A549 treated with RU486 at 1 μM for 4 hours (cell line): Measurements from ENCODE around the gene SNPH. TPM values are rescaled to one million over a fixed set of nuclear protein-coding genes. Genes with fewer than 3 reads are reported as not detected.

Experiments
- total RNA-seq: library from RNA; stranded (reverse); fragments of 200-300 nt; extraction: Qiagen RNA extraction; gene quantifications from 5 replicates; pipeline ENCODE4 v1.2.3, GENCODE V29; 2022; ENCODE audit warnings: low read depth

Gene SNPH
- 3.7 to 5.3 TPM (median 4.1 TPM) in 5 replicates for total RNA-seq

GRCh38 chr20:1266167-1266973, at the start of gene SNPH:
TSS of gene SNPH (plus strand) at chr20:1266294. CDS start at chr20:1296240, 29,946 bp downstream.

GRCh38 chr20:1225783-1226654, 40.1 kb upstream of the SNPH start, which contains the start of gene RAD21L1:
TSS of gene RAD21L1 (plus strand) at chr20:1226044. CDS start at chr20:1228454, 2,410 bp downstream.

GRCh38 chr20:1328680-1329330, 62.7 kb downstream of the SNPH start, which contains the start of gene SDCBP2:
TSS of gene SDCBP2 (minus strand) at chr20:1329139. CDS start at chr20:1320416, 8,723 bp downstream.

Other genes starting within 250 kb of the SNPH start
- 195 to 276 TPM (median 220 TPM) in 5 replicates for gene PSMF1, start 147.7 kb upstream of the SNPH start, total RNA-seq
- 3.1 to 5.1 TPM (median 4.0 TPM) in 5 replicates for gene TMEM74B, start 81.3 kb upstream of the SNPH start, total RNA-seq
- 0.09 to 0.12 TPM in 2 of 5 replicates, not detected in the others for gene C20orf202, start 62.8 kb upstream of the SNPH start, total RNA-seq
- gene RAD21L1, start 40.2 kb upstream of the SNPH start, total RNA-seq, result not detected in 5 replicates
- 0.53 to 1.3 TPM (median 1.2 TPM) in 5 replicates for gene SDCBP2, start 62.8 kb downstream of the SNPH start, total RNA-seq
- gene FKBP1A, start 126.8 kb downstream of the SNPH start, total RNA-seq, result 447 to 554 TPM (median 504 TPM) in 5 replicates
- gene NSFL1C, start 200.6 kb downstream of the SNPH start, total RNA-seq, result 110 to 150 TPM (median 118 TPM) in 5 replicates
- gene SIRPB2, start 225.1 kb downstream of the SNPH start, total RNA-seq, result not detected in 5 replicates